Subcutaneous abdominal adipose tissue (tissue), 5 donors: ENCODE data around the gene NID2.

ENCODE experiments used
- H3K27ac ChIP-seq: one replicate; pipeline ENCODE4 v1.7.0; 2013; ENCODE audit warnings: low read depth, mild to moderate bottlenecking, inconsistent platforms, low read length, moderate library complexity
- H3K27me3 ChIP-seq, 5 donors: one replicate each; pipeline ENCODE4 v1.7.0; 2013; ENCODE audit warnings: low read length in 5 of 5, inconsistent platforms in 1 of 5; ENCODE audit not compliant: control insufficient read depth in 5 of 5, insufficient read depth in 4 of 5
- H3K36me3 ChIP-seq, 5 donors: one replicate each; pipeline ENCODE4 v1.7.0; 2013; ENCODE audit warnings: low read length in 5 of 5; ENCODE audit not compliant: control insufficient read depth in 5 of 5, insufficient read depth in 5 of 5
- H3K4me1 ChIP-seq, 5 donors: one replicate each; pipeline ENCODE4 v1.7.0; 2013; ENCODE audit warnings: low read length in 5 of 5, mild to moderate bottlenecking in 3 of 5, moderate library complexity in 1 of 5; ENCODE audit not compliant: control insufficient read depth in 5 of 5, insufficient read depth in 5 of 5
- H3K4me3 ChIP-seq, 5 donors: one replicate each; pipeline ENCODE4 v1.7.0; 2013; ENCODE audit warnings: low read length in 5 of 5, low read depth in 1 of 5
- H3K9ac ChIP-seq, 5 donors: one replicate each; pipeline ENCODE4 v1.7.0; 2013; ENCODE audit warnings: low read length in 5 of 5, mild to moderate bottlenecking in 4 of 5, moderate library complexity in 3 of 5
- H3K9me3 ChIP-seq, 5 donors: one replicate each; pipeline ENCODE4 v1.7.0; 2013; ENCODE audit warnings: low read length in 5 of 5; ENCODE audit not compliant: control insufficient read depth in 5 of 5
- donor health status: healthy.
- donor health status: healthy.
- donor health status: healthy.
- donor health status: healthy.
- donor health status: healthy.

The NID2 gene

GRCh38 chr14:51978681-51979085 is 90.2 kb downstream of the NID2 start:
- H3K9ac ChIP-seq, result peak overlapping the region in 1 of 5 donors; percentile 7
- peaks cover 0 to 16% (median 8%) of the 10 kb centered on the region in 5 donors for H3K4me1 ChIP-seq
- H3K9me3 ChIP-seq, result no peaks in the 10 kb centered on the region
- no peaks in the 10 kb centered on the region for H3K27me3 ChIP-seq
- no peak overlapping the region for H3K4me3 ChIP-seq
- peak overlapping the region; percentile 63 for H3K27ac ChIP-seq
- H3K36me3 ChIP-seq, result no peaks in the 10 kb centered on the region

- Histone ChIP-seq H3K4me1 (peaks cover 0 to 16% (median 8%) of the 10 kb centered on the region in 5 donors), H3K9ac (no peak overlapping the region), H3K9me3 (no peaks in the 10 kb centered on the region), H3K4me3 (no peak overlapping the region), H3K36me3 (no peaks in the 10 kb centered on the region), H3K27ac (no peak overlapping the region), H3K27me3 (no peaks in the 10 kb centered on the region)
Observed at GRCh38 chr14:51977075-51977474, 91.8 kb downstream of the NID2 start.

GRCh38 chr14:51972566-51972965 is 96.3 kb downstream of the NID2 start:
- no peaks in the 10 kb centered on the region for H3K4me1 ChIP-seq
- no peak overlapping the region for H3K4me3 ChIP-seq
- no peaks in the 10 kb centered on the region for H3K27me3 ChIP-seq
- H3K36me3 ChIP-seq, result peaks cover 0 to 8% (median 0%) of the 10 kb centered on the region in 5 donors
- no peak overlapping the region for H3K9ac ChIP-seq
- H3K27ac ChIP-seq, result no peak overlapping the region
- no peaks in the 10 kb centered on the region for H3K9me3 ChIP-seq

DNA sequence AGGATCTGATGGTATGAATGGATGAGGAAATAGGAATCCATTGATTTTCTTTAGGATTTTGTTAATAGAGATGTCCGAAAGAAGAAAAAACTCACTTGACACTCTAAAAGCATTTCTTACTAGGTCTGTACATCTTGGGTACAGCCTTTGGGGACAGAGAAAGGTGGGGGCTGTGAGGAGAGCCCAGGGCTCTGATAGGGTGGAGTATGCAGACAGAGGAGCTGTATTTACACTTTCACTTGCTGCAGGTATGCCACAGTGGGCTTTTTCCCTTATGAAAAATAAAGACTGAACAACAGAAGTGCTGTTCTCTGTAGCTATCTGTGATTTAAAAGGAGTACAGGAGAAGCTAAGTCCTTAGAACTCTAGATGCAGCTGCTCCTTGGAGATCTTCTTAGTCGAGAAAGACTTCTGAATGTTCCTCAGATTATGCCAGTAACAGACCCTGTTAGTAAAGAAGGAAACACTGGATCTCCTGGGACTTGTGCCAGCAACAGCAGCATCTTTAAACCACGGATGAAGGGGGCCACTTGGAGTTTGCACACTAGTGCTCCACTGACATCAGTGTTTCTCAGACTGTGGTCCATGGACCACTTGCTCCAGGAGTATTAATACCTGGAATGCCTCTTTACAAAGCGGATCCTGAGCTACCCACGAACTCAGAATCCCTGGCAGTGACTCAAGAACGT is 98.9 kb downstream of the NID2 start:
- Histone ChIP-seq H3K36me3 (peaks cover 5 to 21% (median 7%) of the 10 kb centered on the region in 5 donors), H3K27ac (no peak overlapping the region)

GRCh38 chr14:51967521-51967920 is 101.3 kb downstream of the NID2 start:
- no peak overlapping the region for H3K27ac ChIP-seq
- H3K9ac ChIP-seq, result no peak overlapping the region
- no peak overlapping the region for H3K4me3 ChIP-seq
- peaks cover 0 to 16% (median 11%) of the 10 kb centered on the region in 5 donors for H3K4me1 ChIP-seq
- H3K9me3 ChIP-seq, result no peaks in the 10 kb centered on the region
- peaks cover 5 to 29% (median 9%) of the 10 kb centered on the region in 5 donors for H3K36me3 ChIP-seq
- H3K27me3 ChIP-seq, result no peaks in the 10 kb centered on the region

More for the DNA sequence above, 98.9 kb downstream of the NID2 start:
- Histone ChIP-seq H3K4me1 (no peaks in the 10 kb centered on the region), H3K4me3 (no peak overlapping the region), H3K9me3 (no peaks in the 10 kb centered on the region), H3K27me3 (no peaks in the 10 kb centered on the region), H3K9ac (no peak overlapping the region)

DNA sequence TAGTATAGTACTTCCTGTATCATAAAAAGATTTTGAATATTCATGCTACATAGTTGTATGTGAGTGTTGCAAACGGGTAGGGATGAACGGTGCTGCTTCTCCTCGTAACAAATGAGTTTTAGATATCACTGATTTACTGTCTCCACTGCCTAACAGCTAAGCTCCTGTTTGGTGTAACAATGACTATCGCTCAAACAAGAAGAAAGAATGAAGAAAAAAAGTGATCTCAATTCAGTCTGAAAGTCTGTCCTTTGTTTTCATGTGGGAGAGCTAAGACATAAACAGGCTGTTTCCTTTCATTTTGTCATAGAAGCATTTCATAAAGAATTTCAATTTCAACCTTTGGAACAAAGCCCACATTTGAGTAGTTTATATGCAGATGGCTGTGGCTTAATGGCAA is 105.6 kb downstream of the NID2 start:
- peak overlapping the region; percentile 35 for H3K27ac ChIP-seq
- H3K9me3 ChIP-seq, result peaks cover 0 to 13% (median 6%) of the 10 kb centered on the region in 5 donors
- peak overlapping the region in 4 of 5 donors; percentile 44 to 65 (median 53) for H3K9ac ChIP-seq
- peaks cover 0 to 17% (median 12%) of the 10 kb centered on the region in 5 donors for H3K4me1 ChIP-seq
- peaks cover 11 to 33% (median 22%) of the 10 kb centered on the region in 5 donors for H3K36me3 ChIP-seq
- H3K27me3 ChIP-seq, result no peaks in the 10 kb centered on the region
- peak overlapping the region; percentile 36 to 62 (median 51) for H3K4me3 ChIP-seq

GRCh38 chr14:51962711-51963110 is 106.1 kb downstream of the NID2 start:
- Histone ChIP-seq H3K9me3 (peaks cover 3 to 16% (median 10%) of the 10 kb centered on the region in 5 donors), H3K27ac (no peak overlapping the region), H3K9ac (peak overlapping the region in 1 of 5 donors; percentile 18), H3K27me3 (no peaks in the 10 kb centered on the region), H3K4me3 (peak overlapping the region in 1 of 5 donors; percentile 51), H3K4me1 (peaks cover 0 to 17% (median 12%) of the 10 kb centered on the region in 5 donors), H3K36me3 (peaks cover 12 to 35% (median 22%) of the 10 kb centered on the region in 5 donors)

GRCh38 chr14:51960866-51961265 is 108.0 kb downstream of the NID2 start:
- Histone ChIP-seq H3K4me1 (peaks cover 0 to 17% (median 12%) of the 10 kb centered on the region in 5 donors), H3K36me3 (peaks cover 9 to 39% (median 16%) of the 10 kb centered on the region in 5 donors), H3K9me3 (peaks cover 3 to 16% (median 10%) of the 10 kb centered on the region in 5 donors), H3K4me3 (no peak overlapping the region), H3K27ac (no peak overlapping the region), H3K9ac (no peak overlapping the region), H3K27me3 (no peaks in the 10 kb centered on the region)

DNA sequence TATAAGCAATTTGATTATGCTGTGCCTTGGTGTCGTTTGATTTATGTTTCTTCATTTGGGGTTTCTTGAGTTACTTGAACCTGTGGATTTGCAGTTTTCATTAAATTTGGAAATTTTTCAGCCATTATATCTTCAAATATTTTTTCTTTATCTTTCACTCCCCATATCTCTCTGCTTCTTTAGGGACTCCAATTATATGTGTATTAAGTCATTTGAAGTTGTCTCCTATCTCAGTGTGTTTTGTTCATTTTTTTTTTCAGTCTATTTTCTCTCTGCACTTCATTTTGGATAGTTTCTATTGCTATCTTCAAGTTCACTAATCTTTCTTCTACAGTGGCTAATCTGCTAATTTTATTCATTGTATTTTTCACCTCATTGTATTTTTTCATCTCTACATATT is 108.9 kb downstream of the NID2 start:
- no peak overlapping the region for H3K4me3 ChIP-seq
- H3K9me3 ChIP-seq, result peaks cover 3 to 16% (median 10%) of the 10 kb centered on the region in 5 donors
- H3K4me1 ChIP-seq, result peaks cover 0 to 17% (median 12%) of the 10 kb centered on the region in 5 donors
- H3K27me3 ChIP-seq, result no peaks in the 10 kb centered on the region
- peaks cover 9 to 43% (median 16%) of the 10 kb centered on the region in 5 donors for H3K36me3 ChIP-seq
- no peak overlapping the region for H3K9ac ChIP-seq
- no peak overlapping the region for H3K27ac ChIP-seq

DNA sequence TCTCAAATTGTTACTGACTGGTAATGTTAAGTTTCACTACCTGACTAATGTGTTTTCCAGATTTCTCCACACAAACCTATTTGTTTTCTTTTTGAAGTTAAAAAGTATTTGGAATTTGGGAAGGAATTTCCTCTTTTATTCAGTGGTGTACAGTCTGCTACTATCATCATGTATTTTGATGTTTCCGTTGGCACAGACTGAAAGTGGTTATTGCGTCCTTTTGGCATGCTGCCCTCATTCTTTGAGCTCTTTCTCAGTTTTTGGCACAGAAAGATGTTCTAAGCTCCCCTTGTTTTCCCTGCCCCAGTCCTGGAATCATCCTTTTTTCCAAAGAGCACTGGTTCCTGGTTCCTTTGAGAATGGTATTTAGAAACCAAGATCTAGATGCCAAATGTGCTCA is 110.9 kb downstream of the NID2 start:
- Histone ChIP-seq H3K36me3 (peaks cover 18 to 54% (median 30%) of the 10 kb centered on the region in 5 donors), H3K4me1 (peaks cover 0 to 8% (median 6%) of the 10 kb centered on the region in 5 donors), H3K27ac (no peak overlapping the region)

More for the DNA sequence above, 110.9 kb downstream of the NID2 start:
- Histone ChIP-seq H3K4me3 (no peak overlapping the region), H3K9me3 (peaks cover 3 to 16% (median 10%) of the 10 kb centered on the region in 5 donors), H3K27me3 (no peaks in the 10 kb centered on the region), H3K9ac (no peak overlapping the region)
